ENCODE results near the gene TMA7B. TPM values are rescaled to one million over a fixed set of nuclear protein-coding genes. Genes with fewer than 3 reads are reported as not detected.

The TMA7B gene
- total RNA-seq, 1 donor from 2014 or later = not detected

- intact Hi-C loops (cut with DNase I) = no loop called here
- DNase-seq (ENCODE audit: low spot score) = no peak
Observed at GRCh38 chr22:39995393-39996252, 35.4 kb downstream of the TMA7B start.

GRCh38 chr22:39996732-39997131 lies 36.5 kb downstream of the TMA7B start:
- DNase-seq (ENCODE audit: low spot score) = no peak
- intact Hi-C loops (cut with DNase I) = no loop called here

GRCh38 chr22:39997421-39997820 lies 37.2 kb downstream of the TMA7B start:
- intact Hi-C loops (cut with DNase I) = no loop called here
- DNase-seq (ENCODE audit: low spot score) = no peak

- intact Hi-C loops (cut with DNase I) = no loop called here
- DNase-seq (ENCODE audit: low spot score) = no peak
Observed at GRCh38 chr22:39997939-39998726, 37.9 kb downstream of the TMA7B start.

GRCh38 chr22:39999144-39999757 lies 39.1 kb downstream of the TMA7B start:
- DNase-seq (ENCODE audit: low spot score) = no peak
- intact Hi-C loops (cut with DNase I) = no loop called here

- intact Hi-C loops (cut with DNase I) = no loop called here
- no peak for DNase-seq (ENCODE audit: low spot score)
Observed at GRCh38 chr22:40000171-40000570, 40.0 kb downstream of the TMA7B start.

GRCh38 chr22:40001106-40001505 lies 40.9 kb downstream of the TMA7B start:
- no peak for DNase-seq (ENCODE audit: low spot score)
- intact Hi-C loops (cut with DNase I) = no loop called here

GRCh38 chr22:40001800-40002577 lies 41.8 kb downstream of the TMA7B start:
- no peak for DNase-seq (ENCODE audit: low spot score)
- intact Hi-C loops (cut with DNase I) = no loop called here

GRCh38 chr22:40002935-40003715 lies 42.9 kb downstream of the TMA7B start:
- DNase-seq (ENCODE audit: low spot score) = no peak
- intact Hi-C loops (cut with DNase I) = no loop called here

GRCh38 chr22:40004836-40005235 lies 44.6 kb downstream of the TMA7B start:
- no peak for DNase-seq (ENCODE audit: low spot score)
- intact Hi-C loops (cut with DNase I) = no loop called here

- no peak for DNase-seq (ENCODE audit: low spot score)
- intact Hi-C loops (cut with DNase I) = no loop called here
Observed at GRCh38 chr22:40006641-40007040, 46.4 kb downstream of the TMA7B start.

GRCh38 chr22:40007853-40008710 lies 47.9 kb downstream of the TMA7B start:
- no peak for DNase-seq (ENCODE audit: low spot score)
- intact Hi-C loops (cut with DNase I) = no loop called here

GRCh38 chr22:40008726-40009291 lies 48.6 kb downstream of the TMA7B start:
- intact Hi-C loops (cut with DNase I) = no loop called here
- DNase-seq (ENCODE audit: low spot score) = no peak

GRCh38 chr22:40009292-40009774 lies 49.1 kb downstream of the TMA7B start:
- intact Hi-C loops (cut with DNase I) = no loop called here
- no peak for DNase-seq (ENCODE audit: low spot score)

- DNase-seq (ENCODE audit: low spot score) = no peak
- intact Hi-C loops (cut with DNase I) = no loop called here
Observed at GRCh38 chr22:40009951-40010671, 49.9 kb downstream of the TMA7B start.

- intact Hi-C loops (cut with DNase I) = no loop called here
- no peak for DNase-seq (ENCODE audit: low spot score)
Observed at GRCh38 chr22:40010746-40011145, 50.5 kb downstream of the TMA7B start.
